NB4 (cell line): Measurements from ENCODE around the gene CELA2B.
"Not testable (repeated sequence)": the region's sequence is repeated elsewhere in the genome, so short reads cannot be mapped to it uniquely, and the experiment has no call there.

ENCODE experiments used
- DNase-seq: peaks from one replicate; pipeline ENCODE4 v3.0.0; 2010; ENCODE audit warnings: low read depth
- H3K4me3 ChIP-seq: one replicate; pipeline ENCODE4 v1.5.1; 2011; ENCODE audit warnings: mild to moderate bottlenecking, low read depth, low read length, moderate library complexity
- CTCF ChIP-seq: IDR thresholded peaks from one replicate; pipeline ENCODE4 v1.5.1; 2012; ENCODE audit warnings: low read depth, low read length
- MAX ChIP-seq: IDR thresholded peaks from 2 replicates; pipeline ENCODE4 v1.6.1; 2011; ENCODE audit warnings: low read depth, low read length
- MYC ChIP-seq: IDR thresholded peaks from 2 replicates; pipeline ENCODE4 v1.6.1; 2011; ENCODE audit warnings: low read depth, low read length
- POLR2A ChIP-seq: IDR thresholded peaks from 2 replicates; pipeline ENCODE4 v1.6.1; 2011; ENCODE audit warnings: mild to moderate bottlenecking; ENCODE audit not compliant: insufficient read length; ENCODE audit errors: extremely low read depth

CELA2B gene

GRCh38 chr1:15455522-15455921, 20.4 kb upstream of the CELA2B start:
- no peak overlapping the region for H3K4me3 ChIP-seq
- peak; percentile 90 for DNase-seq
- TF ChIP-seq MYC (peak; percentile 52; the same call in 1 of the 2 replicates), POLR2A (no peak), MAX (peak; percentile 67)

GRCh38 chr1:15456313-15456954, 19.5 kb upstream of the CELA2B start, which contains the start of gene CELA2A:
Gene CELA2A, plus strand, starts transcription at chr1:15456732. Its CDS starts 22 bp downstream, at chr1:15456754.
- TF ChIP-seq MYC = no peak
- no peak for TF ChIP-seq POLR2A
- TF ChIP-seq MAX = no peak
- no peak for TF ChIP-seq CTCF
- no peak for DNase-seq
- no peak within 1 kb of the TSS for H3K4me3 ChIP-seq

- TF ChIP-seq MAX (no peak), CTCF (no peak), MYC (no peak), POLR2A (no peak)
- no peak for DNase-seq
Measured at GRCh38 chr1:15457585-15457984, 18.3 kb upstream of the CELA2B start.

GRCh38 chr1:15458388-15458787, 17.5 kb upstream of the CELA2B start:
- not testable (repeated sequence) for H3K4me3 ChIP-seq, DNase-seq

More at GRCh38 chr1:15457585-15457984, 18.3 kb upstream of the CELA2B start:
- no peak overlapping the region for H3K4me3 ChIP-seq

- H3K4me3 ChIP-seq = no peak overlapping the region
- DNase-seq = peak; percentile 51
- TF ChIP-seq MAX (no peak), POLR2A (no peak), MYC (no peak), CTCF (no peak)
Measured at GRCh38 chr1:15459771-15460707, 15.9 kb upstream of the CELA2B start.

- TF ChIP-seq CTCF = no peak
- no peak for TF ChIP-seq MYC
- no peak for TF ChIP-seq MAX
- TF ChIP-seq POLR2A = no peak
- no peak overlapping the region for H3K4me3 ChIP-seq
- no peak for DNase-seq
Measured at GRCh38 chr1:15460708-15461095, 15.2 kb upstream of the CELA2B start.

- DNase-seq, H3K4me3 ChIP-seq: not testable (repeated sequence)
Measured at GRCh38 chr1:15463064-15463800, 12.7 kb upstream of the CELA2B start.

GRCh38 chr1:15463926-15464322, 12.0 kb upstream of the CELA2B start:
- DNase-seq, H3K4me3 ChIP-seq: not testable (repeated sequence)
